ENCODE results near the gene INKA1.

DNA sequence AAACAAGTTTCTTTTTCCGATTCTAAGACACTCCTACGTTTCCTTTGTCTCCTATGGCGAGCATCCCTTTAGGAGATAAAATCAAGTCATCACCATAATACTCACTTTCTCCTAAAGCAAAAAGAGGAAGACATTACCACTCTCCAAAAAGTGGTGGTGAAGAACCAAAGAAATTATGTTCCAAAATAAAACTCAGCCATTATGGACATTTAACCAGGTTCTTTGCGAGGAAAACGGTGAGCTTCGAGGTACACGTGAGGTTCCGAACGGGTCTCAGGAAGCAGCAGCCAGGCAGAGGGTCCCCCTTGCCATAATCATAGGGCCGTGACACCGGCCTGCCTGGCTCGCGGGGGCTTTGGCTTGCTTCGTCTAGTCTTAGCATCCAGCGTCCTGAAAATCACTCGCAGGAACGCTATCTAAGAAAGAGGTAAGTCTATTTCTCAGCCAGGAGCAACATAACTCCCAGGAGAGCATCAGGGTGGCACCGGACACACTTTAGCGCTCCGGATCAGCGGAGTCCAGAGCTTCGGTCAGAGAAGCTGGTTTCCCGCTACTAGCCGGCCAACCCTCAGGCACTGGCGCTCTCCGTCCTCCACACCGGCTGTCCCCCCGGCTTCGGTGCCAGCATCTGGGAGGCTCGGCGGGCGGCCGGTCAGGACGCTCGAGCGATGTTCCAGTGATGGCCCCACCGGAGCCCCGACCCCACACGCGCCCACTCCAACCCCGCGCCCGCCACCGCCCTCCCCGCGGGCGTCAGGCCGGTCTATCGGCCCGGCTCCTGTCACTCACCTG lies 17.3 kb upstream of the INKA1 start:
- TF ChIP-seq, protein P1, sequence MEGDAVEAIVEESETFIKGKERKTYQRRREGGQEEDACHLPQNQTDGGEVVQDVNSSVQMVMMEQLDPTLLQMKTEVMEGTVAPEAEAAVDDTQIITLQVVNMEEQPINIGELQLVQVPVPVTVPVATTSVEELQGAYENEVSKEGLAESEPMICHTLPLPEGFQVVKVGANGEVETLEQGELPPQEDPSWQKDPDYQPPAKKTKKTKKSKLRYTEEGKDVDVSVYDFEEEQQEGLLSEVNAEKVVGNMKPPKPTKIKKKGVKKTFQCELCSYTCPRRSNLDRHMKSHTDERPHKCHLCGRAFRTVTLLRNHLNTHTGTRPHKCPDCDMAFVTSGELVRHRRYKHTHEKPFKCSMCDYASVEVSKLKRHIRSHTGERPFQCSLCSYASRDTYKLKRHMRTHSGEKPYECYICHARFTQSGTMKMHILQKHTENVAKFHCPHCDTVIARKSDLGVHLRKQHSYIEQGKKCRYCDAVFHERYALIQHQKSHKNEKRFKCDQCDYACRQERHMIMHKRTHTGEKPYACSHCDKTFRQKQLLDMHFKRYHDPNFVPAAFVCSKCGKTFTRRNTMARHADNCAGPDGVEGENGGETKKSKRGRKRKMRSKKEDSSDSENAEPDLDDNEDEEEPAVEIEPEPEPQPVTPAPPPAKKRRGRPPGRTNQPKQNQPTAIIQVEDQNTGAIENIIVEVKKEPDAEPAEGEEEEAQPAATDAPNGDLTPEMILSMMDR (IDR thresholded peaks at IDR 0.05; ENCODE audit: insufficient read depth, low read length, poor library complexity, severe bottlenecking), result no peak
- TF ChIP-seq EZH2phosphoT487 (conservative IDR thresholded peaks at IDR 0.05; ENCODE audit: low read length), result no peak
